HG02642 (cell line): ENCODE measurements around the gene CAPN8.

Experiments used
- ATAC-seq: cut with Tn5 transposase; IDR thresholded peaks from one replicate; pipeline ENCODE4 v1.9.1; 2021; ENCODE audit warnings: mild to moderate bottlenecking; ENCODE audit not compliant: unreplicated experiment, poor library complexity

The CAPN8 gene

GRCh38 chr1:223657978-223658377 lies 7.5 kb downstream of the CAPN8 start:
- ATAC-seq: no peak

GRCh38 chr1:223654083-223654482 lies 11.4 kb downstream of the CAPN8 start:
- no peak for ATAC-seq

GRCh38 chr1:223653431-223653830 lies 12.1 kb downstream of the CAPN8 start:
- ATAC-seq: no peak

GRCh38 chr1:223653015-223653414 lies 12.5 kb downstream of the CAPN8 start:
- ATAC-seq: no peak

GRCh38 chr1:223652436-223652941 lies 13.0 kb downstream of the CAPN8 start:
- no peak for ATAC-seq

- no peak for ATAC-seq
Measured at GRCh38 chr1:223651291-223651991, 14.1 kb downstream of the CAPN8 start.

GRCh38 chr1:223650465-223650864 lies 15.0 kb downstream of the CAPN8 start:
- ATAC-seq: no peak

- no peak for ATAC-seq
Measured at GRCh38 chr1:223649222-223649621, 16.3 kb downstream of the CAPN8 start.

GRCh38 chr1:223647249-223647648 lies 18.3 kb downstream of the CAPN8 start:
- ATAC-seq: no peak

GRCh38 chr1:223645903-223646302 lies 19.6 kb downstream of the CAPN8 start:
- ATAC-seq: no peak

- no peak for ATAC-seq
Measured at GRCh38 chr1:223642237-223642636, 23.3 kb downstream of the CAPN8 start.

- ATAC-seq: no peak
Measured at GRCh38 chr1:223641523-223642039, 23.9 kb downstream of the CAPN8 start.

GRCh38 chr1:223639331-223639749 lies 26.2 kb downstream of the CAPN8 start:
- no peak for ATAC-seq

- no peak for ATAC-seq
Measured at GRCh38 chr1:223635236-223635635, 30.3 kb downstream of the CAPN8 start.

- no peak for ATAC-seq
Measured at GRCh38 chr1:223634423-223634822, 31.1 kb downstream of the CAPN8 start.

GRCh38 chr1:223631956-223632355 lies 33.5 kb downstream of the CAPN8 start:
- no peak for ATAC-seq

GRCh38 chr1:223631473-223631872 lies 34.0 kb downstream of the CAPN8 start:
- no peak for ATAC-seq

- ATAC-seq: no peak
Measured at GRCh38 chr1:223629126-223629457, 36.4 kb downstream of the CAPN8 start.

- peak; percentile 64 for ATAC-seq
Measured at GRCh38 chr1:223628233-223629125, 37.0 kb downstream of the CAPN8 start.

- no peak for ATAC-seq
Measured at GRCh38 chr1:223622132-223622842, 43.2 kb downstream of the CAPN8 start.

GRCh38 chr1:223621312-223621734 lies 44.2 kb downstream of the CAPN8 start:
- peak; percentile 82 for ATAC-seq
